Left ventricle myocardium superior (tissue), 1 donor: ENCODE results near the gene CAMK2N2. TPM values are rescaled to one million over a fixed set of nuclear protein-coding genes. Genes with fewer than 3 reads are reported as not detected.
"Not testable (repeated sequence)": the region's sequence is repeated elsewhere in the genome, so short reads cannot be mapped to it uniquely, and the experiment has no call there.

ENCODE experiments used
- ATAC-seq: fragments of 200-7000 bp; cut with Tn5 transposase; one replicate; pipeline ENCODE4 v1.9.1; 2020; ENCODE audit warnings: mild to moderate bottlenecking, moderate library complexity
- DNase-seq: peaks from one replicate; pipeline ENCODE4 v3.0.0-alpha.2; 2020
- intact Hi-C: fragments of 100-400 bp; cut with micrococcal nuclease; formaldehyde crosslinking; loops from one replicate; pipeline ENCODE4 v1.11.0; 2022
- total RNA-seq: library from RNA; stranded (reverse); fragmentation: NEBNext Ultra II Directional; extraction: Animal tissue kit (Norgen Biotek cat#: 25700); gene quantifications from one replicate; pipeline ENCODE4 v1.2.1, GENCODE V29; 2021
- donor health status: DM: no; HTN: yes; CAD: no; lungs with severe emphysema.

The CAMK2N2 gene
- total RNA-seq, 1 donor from 2014 or later, result not detected

DNA sequence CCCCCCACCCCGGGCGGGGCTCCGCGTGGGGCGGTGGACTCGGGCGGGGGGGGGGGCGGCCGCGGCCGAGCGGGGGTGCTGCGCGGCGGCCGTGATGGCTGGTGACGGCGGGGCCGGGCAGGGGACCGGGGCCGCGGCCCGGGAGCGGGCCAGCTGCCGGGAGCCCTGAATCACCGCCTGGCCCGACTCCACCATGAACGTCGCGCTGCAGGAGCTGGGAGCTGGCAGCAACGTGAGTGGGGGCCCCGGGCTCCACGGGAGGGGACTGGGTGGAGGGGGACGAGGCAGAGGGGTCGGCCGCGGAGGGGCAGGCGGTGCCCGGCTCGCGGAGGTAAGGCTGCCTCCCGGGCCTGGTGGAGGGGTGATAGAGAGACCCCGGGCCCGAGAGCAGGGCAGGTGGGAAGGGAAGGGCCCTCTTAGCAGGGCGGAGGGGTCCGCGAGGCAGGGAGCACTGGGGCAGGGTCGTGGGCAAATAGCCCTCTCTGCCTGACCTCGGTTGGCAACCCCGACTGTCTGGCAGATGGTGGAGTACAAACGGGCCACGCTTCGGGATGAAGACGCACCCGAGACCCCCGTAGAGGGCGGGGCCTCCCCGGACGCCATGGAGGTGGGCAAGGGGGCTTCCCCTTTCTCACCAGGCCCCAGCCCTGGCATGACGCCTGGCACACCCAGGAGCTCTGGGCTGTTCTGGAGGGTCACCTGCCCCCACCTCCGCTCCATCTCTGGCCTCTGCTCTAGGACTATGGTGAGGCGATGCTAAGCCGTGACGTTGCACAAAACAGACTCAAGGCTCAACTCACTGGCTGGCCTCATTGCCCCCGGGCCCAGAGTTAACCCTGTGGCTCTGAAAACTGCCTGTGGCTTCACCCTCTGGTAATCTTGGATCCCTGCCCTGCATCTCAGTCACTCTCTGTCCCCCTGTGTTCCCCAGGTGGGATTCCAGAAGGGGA is 14.9 kb upstream of the CAMK2N2 start, which contains the start of gene ECE2:
Gene ECE2, plus strand, starts transcription at position 62 of the 950 bp plus-strand sequence. Its CDS starts 132 bp downstream, at position 194.
- DNase-seq (peak; percentile 40), ATAC-seq (no peak)
- intact Hi-C loops, result no loop called here

DNA sequence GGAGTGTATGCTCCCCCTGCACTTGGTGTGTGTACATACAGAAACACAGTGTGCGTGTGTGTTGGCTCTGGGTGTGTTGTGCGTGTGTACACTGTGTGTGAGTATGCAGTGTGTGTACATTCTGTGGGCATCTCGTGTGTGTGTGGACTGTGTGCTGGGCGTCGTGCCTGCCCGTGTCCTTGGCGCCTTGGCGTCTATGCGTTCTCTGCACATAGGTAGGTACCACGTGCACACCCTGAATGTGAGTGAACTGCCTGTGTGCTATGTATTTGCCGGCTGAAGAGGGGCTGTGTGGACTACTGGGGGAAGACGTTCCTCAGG is 14.0 kb upstream of the CAMK2N2 start:
- intact Hi-C loops, result no loop called here
- ATAC-seq (no peak), DNase-seq (no peak)

DNA sequence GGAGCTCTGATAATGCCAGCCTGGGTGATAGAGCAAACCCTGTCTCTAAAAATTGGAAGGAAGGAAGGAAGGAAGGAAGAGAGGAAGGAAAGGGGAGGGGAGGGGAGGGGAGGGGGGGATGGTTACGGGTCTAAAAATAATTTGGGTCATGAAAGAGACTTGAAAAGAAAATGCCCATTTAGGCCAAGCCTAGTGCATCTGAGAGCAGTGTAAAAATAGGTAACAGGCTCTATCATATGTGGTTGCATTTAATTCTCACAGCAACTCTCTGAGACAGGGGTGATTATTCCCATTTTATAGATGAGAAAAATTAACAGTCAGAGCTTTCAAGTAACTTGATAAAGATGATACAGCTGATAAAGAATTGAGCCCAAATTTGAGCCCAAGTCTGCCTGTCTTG is 10.9 kb upstream of the CAMK2N2 start:
- ATAC-seq (no peak), DNase-seq (no peak)
- intact Hi-C loops, result no loop called here

DNA sequence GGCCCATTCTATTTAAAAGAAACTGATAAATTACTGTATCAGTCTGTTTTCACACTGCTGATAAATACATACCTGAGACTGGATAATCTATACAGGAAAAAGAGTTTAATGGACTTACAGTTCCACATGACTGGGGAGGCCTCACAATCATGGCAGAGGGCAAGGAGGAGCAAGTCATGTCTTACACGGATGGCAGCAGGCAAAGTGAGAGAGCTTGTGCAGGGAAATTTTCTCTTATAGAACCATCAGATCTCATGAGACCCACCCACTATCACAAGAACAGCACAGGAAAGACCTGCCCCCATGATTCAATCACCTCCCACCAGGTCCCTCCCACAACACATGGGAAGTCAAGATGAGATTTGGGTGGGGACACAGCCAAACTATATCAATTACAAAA is 5.9 kb upstream of the CAMK2N2 start:
- intact Hi-C loops, DNase-seq, ATAC-seq: not testable (repeated sequence)

DNA sequence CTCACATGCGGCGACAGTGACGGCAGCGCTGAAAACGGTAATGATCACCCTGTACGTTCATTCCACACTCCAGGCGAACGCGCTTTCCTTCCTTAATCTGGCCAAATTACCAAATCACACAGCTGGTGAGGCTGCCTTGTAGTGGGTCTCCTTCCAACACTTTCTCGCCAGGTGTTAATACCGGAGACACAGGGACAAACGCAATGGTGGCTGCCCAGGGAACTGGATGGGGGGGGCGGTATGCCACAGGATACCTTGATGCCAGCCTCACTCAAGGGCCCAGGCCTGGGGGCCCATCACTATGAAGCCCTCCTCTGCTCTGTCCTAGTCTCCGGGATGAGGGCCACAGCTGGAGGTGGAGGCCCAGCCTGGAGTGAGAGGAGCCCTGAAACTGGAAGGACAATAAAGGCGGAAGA is 1.4 kb upstream of the CAMK2N2 start:
- intact Hi-C loops, result no loop called here
- ATAC-seq (no peak), DNase-seq (no peak)

DNA sequence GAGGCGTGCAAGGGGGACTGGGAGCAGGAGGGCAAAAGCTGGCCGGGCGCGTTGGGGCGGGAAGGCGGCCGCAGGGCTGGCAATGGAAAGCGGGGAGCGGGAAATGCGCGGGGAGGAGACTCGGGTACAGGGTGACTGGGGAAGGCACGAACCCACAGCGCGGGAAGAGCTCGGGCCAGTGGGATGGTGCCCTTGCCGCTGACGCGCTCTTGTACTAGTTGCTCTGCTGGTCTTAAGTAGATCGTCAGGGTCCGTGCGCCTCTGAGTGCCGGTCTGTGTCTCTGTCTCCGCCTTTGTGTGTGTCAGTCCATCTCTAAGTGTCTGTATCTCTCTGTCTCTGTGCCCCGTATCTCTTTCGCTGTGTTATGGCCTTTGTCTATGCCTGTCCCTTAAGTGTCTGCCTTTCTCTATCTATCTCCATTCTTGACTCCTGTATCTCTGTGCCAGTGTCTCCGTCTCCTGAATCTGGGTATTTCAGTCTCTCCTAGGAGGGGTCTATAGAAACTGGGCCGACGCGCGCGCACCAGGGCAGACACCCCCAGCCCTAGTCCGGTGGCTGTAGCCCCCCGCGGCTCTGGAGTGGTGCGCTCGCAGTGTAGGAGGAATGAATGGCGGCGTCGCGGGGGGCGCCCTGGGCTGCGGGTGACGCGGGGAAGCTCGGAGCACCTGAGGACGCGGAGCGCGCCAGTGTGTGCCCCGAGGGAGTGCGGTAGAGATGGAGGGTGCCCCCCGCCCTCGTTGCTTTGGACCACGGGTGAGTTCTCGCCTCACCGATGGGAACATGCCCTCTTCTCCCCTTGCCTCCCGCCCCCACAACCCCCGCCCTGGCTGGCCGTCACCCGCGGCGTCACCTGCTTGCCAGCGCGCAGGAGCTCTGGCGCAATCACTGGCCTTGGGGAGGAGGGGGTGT is 756 bp upstream of the CAMK2N2 start:
- ATAC-seq, result no peak
- no peak for DNase-seq
- intact Hi-C loops, result no loop called here

DNA sequence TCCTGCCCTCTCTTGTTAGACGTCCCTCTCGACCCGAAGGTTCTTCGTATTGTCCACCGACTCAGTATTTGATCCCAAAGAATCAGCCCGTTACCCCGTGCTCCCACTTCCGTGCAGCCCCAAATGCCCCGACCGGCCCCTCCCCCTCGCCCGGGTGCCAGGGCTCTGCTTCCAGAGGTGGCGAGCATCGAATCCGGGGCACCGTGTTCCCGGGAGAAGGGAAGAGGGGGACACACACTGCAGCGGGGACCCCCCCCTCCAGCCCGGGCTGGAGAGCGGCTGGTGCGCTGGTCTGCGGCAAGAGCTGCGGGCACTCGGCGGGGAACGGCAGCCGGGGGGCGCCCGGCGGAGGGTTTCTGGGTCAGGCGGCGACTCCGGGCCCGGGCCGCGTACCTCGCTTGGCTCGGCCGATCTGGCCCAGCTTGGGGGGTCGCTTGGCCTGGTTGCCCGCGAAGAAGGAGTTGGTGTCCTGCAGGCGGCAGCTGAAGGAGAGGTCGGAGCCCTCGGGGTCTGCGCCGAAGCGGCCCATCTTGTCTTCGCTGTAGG is 556 bp downstream of the CAMK2N2 start:
- intact Hi-C loops, result no loop called here
- DNase-seq (no peak), ATAC-seq (no peak)

DNA sequence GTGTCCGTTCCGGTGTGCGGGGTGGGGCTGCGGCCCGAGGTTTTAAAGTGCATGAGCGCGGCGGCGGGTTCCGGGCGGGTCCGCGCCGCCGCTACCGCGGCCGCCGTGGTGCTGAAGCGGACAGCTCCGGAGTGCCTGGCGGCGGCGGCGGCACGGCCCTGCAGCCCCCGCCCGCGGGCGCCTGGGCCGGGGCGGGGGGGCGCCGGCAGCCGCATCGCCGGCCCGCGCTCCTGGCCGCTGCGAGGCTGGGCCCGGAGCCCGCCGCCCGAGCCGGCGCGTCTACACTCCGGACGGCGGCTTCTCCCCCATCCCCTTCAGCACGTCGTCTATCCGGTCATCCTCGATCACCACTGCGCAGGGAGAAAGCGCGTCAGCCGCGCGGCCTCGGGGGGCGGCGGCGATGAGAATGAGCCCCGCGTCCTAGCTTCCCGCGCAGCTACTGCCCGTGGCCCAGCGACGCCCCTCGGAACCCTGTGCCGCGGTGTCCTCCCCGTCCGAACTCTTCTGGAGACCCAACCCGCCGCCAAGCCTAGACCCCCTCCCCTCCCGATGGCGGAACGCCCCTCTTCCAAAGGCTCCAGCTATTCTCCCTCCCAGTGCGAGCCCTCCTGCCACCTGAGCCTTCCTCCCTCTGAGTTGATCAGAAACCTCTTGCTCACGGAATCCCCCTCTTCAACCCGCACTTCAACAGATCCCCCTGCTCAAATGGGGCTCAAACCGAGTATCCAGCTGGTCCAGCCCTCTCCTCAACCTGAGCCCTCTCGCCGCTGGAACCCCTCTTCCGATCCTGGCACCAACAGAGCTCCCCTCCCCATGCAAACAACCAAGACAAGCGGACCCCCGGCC is 1.3 kb downstream of the CAMK2N2 start:
- DNase-seq, result peak; percentile 66
- peak; percentile 80 for ATAC-seq
- intact Hi-C loops, result no loop called here

DNA sequence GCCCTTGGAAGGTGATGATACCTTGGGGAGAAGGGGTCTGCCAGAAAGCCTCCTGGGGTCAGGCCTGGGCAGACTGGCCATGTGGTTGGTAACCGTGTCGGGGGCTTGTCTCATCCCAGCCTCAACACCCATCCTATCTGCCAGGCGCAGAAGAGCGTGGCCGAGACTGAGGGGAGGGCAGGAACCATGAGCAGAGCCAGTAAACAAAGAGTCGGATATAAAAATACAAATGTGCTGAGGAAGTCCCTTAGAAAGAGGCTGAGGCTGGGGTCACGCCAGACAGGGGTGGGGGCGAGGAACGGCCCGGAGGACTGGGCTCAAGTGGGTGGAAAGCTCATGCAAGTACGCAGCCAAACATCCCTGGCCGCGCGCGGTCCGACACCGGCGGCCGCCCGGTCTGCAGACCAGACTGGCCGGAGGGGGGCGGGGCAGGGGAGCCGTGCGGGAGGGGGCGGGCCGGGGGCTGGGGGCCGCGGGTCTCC is 1.9 kb downstream of the CAMK2N2 start:
- peak; percentile 6 for ATAC-seq
- intact Hi-C loops, result no loop called here
- DNase-seq, result no peak

DNA sequence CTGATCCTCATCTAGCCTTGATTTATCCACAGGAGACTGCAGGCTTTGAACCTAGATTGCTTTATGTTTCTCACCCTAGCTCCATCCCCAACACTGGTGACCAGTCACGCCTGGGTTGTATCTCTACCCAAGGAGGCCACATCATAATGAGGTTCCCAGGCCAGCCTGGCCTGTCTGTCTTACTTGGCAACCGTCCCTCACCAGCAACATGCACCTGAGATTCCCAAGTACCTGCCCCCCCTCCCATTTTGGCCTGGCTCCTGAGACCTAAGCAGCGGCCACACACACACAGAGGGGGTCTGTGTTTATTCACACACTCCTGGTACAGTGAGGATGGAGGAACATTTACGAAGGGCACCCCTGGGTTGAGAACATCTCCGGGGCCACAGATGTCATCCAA is 2.4 kb downstream of the CAMK2N2 start:
- DNase-seq (no peak), ATAC-seq (no peak)
- intact Hi-C loops, result no loop called here

DNA sequence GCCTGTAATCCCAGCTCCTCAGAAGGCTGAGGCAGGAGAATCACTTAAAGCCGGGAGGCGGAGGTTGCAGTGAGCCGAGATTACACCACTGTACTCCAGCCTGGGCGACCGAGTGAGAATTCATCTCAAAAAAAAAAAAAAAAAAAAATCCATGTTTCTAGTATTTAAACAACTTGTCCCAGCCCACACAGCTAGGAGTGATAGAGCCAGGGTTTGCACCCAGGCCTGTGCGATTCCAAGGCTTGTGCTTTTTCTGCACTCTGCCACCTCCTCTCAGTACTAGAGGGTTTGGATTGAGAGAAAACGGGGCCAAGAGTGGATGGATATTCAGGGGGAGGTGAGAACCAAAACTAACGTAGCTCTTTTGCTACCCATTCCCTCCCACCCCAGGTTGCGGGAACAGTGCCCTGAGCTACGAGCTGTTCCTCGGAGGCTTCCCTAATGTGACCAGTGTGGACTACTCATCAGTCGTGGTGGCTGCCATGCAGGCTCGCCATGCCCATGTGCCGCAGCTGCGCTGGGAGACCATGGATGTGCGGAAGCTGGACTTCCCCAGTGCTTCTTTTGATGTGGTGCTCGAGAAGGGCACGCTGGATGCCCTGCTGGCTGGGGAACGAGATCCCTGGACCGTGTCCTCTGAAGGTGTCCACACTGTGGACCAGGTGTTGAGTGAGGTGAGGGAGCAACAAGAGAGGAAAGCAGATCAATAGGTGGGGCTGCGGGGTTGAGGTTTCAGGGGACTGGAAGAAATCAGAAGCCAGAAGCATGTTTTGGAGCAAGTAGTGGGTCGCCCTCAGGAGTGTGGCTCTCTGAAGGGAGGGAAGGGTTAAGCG is 4.1 kb downstream of the CAMK2N2 start:
- intact Hi-C loops, result no loop called here
- DNase-seq (no peak), ATAC-seq (no peak)

DNA sequence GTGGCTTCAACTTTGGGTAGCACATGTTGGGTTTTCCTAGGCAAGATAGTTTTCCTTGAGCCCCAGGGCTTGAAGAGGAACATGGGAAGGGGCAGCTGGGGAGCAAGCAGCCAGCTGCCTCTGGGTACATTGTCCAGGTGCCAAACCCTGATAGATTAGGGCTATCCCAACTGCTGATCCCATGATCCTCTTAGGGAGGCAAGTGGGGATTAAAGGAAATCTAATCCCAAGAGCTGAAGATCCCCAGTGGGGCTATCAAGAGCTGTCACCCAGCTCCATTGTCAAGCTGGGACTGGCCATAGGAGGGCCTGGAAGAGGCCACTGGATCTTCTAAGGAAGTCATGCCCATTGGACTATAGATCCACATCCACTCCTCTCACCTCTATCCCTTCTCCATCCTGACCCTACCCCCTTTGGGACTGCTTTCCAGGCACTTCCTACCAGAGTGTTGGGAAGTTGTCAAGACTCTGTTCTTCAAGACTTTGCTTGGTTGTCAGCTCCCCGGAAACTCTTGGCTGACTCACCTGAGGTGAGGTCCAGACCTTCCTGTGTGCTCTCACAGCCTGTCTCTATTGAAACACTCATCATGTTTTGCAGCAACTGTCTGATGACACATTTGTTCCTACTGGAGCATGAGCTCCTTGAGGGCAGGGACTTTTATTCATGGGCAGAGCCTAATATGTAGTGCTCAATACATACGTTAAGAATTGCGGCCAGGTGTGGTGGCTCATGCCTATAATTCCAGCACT is 5.9 kb downstream of the CAMK2N2 start:
- ATAC-seq (no peak), DNase-seq (no peak)
- intact Hi-C loops, result no loop called here

DNA sequence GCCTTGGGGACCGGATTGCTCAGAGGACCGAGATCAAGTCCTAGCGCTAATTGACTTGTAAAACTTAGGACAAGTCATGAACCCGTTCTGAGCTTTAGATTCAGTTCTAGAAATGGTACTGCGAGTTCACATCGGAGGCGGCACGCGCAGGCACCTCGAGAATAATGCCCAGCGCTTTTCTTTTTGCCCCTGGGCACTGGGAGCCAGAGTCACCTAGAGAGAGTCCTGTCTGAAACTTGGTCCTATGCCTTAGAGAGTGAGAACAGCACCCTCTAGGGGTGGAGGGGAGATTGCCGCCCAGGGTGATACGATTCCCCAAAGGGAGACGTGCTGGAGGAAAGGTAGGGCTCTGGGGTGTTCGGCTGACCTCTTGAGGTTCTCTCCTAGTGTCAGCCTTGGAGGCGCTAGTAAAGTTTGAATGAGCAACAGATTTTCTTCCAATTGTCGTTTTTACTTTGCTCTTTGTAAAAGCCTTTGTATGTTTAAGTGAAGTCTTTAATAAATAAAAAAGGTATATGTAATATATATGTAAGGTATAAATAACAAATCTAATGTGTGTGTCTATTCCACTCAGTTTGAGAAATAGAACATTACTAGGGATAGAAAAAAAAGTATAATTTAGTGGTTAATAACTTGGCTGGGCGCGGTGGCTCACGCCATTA is 11.1 kb downstream of the CAMK2N2 start:
- DNase-seq (peak; percentile 86), ATAC-seq (peak; percentile 84)
- intact Hi-C loops, result no loop called here

DNA sequence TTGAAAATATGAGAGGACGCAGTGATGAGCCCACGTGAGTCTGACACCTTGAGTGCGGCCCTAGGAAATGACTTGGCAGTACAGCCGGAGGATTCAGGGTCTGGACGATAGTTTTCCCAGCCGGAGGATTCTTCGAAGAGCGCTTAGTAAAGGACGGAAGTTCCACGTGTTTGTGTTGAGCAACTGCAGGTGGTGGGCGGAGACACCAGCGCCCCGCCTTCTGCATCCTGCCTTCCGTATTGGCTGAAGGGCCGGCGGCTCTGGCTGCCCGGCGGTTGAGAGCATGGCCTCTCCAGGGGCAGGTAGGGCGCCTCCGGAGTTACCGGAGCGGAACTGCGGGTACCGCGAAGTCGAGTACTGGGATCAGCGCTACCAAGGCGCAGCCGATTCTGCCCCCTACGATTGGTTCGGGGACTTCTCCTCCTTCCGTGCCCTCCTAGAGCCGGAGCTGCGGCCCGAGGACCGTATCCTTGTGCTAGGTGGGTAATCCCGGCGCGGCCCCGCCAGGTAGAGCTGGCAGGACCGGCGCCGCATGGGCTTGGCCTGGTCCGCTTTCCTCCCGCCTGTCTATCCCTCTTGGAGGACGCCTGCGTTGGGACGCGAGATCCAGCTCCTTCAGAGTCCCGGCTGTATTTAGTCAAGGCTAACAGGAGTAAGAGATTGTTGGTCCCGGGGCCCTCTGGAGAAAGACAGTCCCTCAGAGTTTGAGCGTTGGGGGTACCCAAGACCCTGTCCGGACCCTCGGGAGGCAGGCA is 11.8 kb downstream of the CAMK2N2 start, which contains the start of gene EEF1AKMT4:
Gene EEF1AKMT4, plus strand, starts transcription at position 261 of the 755 bp plus-strand sequence. Its CDS starts 23 bp downstream, at position 284.
- intact Hi-C loops, result no loop called here
- DNase-seq, result peak; percentile 97
- peak; percentile 99 for ATAC-seq

DNA sequence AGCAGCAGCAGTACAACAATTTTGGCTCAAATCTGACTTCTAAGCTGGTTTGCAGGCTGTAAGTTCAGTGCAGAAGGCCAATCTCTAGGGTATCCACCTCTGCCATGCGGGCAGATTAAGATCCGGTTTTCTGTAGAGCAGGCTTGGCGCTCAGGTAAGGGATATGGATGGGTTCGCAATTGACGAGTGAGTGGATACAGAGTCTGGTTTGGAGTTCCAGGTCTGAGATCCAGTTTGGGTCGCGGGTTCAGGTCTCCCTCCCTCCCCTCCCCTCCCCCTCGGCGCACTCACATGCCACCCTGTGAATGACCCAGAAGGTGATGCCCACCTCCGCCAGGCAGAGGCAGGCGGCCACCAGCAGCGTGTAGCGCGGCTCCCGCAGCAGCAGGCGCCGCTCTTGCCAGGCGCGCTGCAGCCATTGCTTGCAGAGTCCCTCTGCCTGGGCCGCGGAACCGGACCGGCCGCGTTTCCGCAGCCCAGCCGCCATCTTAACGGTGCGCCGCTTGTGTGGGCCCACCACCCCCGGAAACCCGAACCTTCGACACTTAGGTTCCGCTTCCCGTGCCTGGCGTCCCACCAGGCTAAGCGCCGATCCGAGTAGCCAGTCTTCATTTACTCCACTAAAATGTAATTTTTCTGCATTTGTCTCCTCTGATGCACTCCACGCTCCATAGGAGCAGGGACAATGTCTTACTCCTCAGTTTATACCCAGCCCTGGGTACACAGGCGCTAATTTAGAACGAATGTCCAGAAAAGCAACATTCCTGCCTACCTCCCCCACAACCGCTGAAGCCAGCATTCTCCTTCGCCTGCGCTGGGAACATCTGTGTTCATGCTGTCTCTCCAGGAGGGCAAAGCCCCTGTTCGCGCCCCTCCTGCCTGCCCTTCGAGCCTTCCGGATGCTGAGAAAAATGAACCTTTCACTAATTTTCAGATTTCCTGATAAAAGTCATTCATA is 12.6 kb downstream of the CAMK2N2 start, which contains the start of gene ALG3:
Gene ALG3, minus strand, starts transcription at position 509 of the 958 bp plus-strand sequence. Its CDS starts 22 bp downstream, at position 487.
- intact Hi-C loops, result no loop called here
- peak; percentile 85 for ATAC-seq

More for the DNA sequence above, 12.6 kb downstream of the CAMK2N2 start, which contains the start of gene ALG3:
- peak; percentile 87 for DNase-seq
